HG03280 (cell line): ENCODE measurements around the gene CDC42BPA.
"Not testable (repeated sequence)": the region's sequence is repeated elsewhere in the genome, so short reads cannot be mapped to it uniquely, and the experiment has no call there.

Source experiments
- ATAC-seq: cut with Tn5 transposase; IDR thresholded peaks from one replicate; pipeline ENCODE4 v1.9.1; 2021; ENCODE audit warnings: mild to moderate bottlenecking, moderate library complexity; ENCODE audit not compliant: unreplicated experiment

CDC42BPA gene

GRCh38 chr1:227336136-227336535, 17.8 kb upstream of the CDC42BPA start:
- not testable (repeated sequence) for ATAC-seq

- no peak for ATAC-seq
Measured at GRCh38 chr1:227335242-227336020, 17.1 kb upstream of the CDC42BPA start.

- ATAC-seq: no peak
Measured at GRCh38 chr1:227333423-227333822, 15.1 kb upstream of the CDC42BPA start.

- no peak for ATAC-seq
Measured at GRCh38 chr1:227330279-227331076, 12.2 kb upstream of the CDC42BPA start.

- no peak for ATAC-seq
Measured at GRCh38 chr1:227328405-227329019, 10.2 kb upstream of the CDC42BPA start.

- ATAC-seq: no peak
Measured at GRCh38 chr1:227325156-227325555, 6.9 kb upstream of the CDC42BPA start.

GRCh38 chr1:227323967-227324268, 5.6 kb upstream of the CDC42BPA start:
- no peak for ATAC-seq

GRCh38 chr1:227323171-227323966, 5.1 kb upstream of the CDC42BPA start:
- no peak for ATAC-seq

- no peak for ATAC-seq
Measured at GRCh38 chr1:227322376-227322775, 4.1 kb upstream of the CDC42BPA start.

- ATAC-seq: no peak
Measured at GRCh38 chr1:227321035-227321434, 2.7 kb upstream of the CDC42BPA start.

- ATAC-seq: no peak
Measured at GRCh38 chr1:227320476-227320875, 2.2 kb upstream of the CDC42BPA start.

- no peak for ATAC-seq
Measured at GRCh38 chr1:227318853-227319607, 738 bp upstream of the CDC42BPA start.

- ATAC-seq: no peak
Measured at GRCh38 chr1:227317523-227318015, 723 bp downstream of the CDC42BPA start.

- no peak for ATAC-seq
Measured at GRCh38 chr1:227317011-227317451, 1.3 kb downstream of the CDC42BPA start.

- ATAC-seq: no peak
Measured at GRCh38 chr1:227316456-227316855, 1.8 kb downstream of the CDC42BPA start.

GRCh38 chr1:227315629-227316346, 2.5 kb downstream of the CDC42BPA start:
- ATAC-seq: no peak

GRCh38 chr1:227314014-227314848, 4.1 kb downstream of the CDC42BPA start:
- no peak for ATAC-seq

GRCh38 chr1:227312361-227313025, 5.8 kb downstream of the CDC42BPA start:
- no peak for ATAC-seq
